Measurements from ENCODE around the gene PRR16.

DNA sequence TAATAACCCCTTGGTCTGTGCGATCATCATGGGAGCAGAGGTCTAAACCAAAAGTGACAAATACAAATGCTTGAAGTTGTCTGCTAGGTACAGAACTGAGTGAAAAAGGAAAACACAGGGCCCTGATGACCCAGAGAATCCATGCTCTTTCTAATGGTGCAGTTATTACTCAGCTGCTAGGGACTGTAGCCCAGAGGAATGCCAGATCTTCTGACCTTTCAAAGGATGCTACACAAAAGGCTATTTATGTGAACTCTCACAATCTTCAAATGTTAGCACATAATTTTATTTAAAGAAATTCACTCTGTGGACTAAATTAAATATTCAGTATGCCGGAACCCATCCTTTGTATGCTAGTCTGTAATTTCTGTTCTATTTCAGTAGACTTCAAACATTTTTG, 79.9 kb downstream of the PRR16 start:
- TF ChIP-seq, protein P1, sequence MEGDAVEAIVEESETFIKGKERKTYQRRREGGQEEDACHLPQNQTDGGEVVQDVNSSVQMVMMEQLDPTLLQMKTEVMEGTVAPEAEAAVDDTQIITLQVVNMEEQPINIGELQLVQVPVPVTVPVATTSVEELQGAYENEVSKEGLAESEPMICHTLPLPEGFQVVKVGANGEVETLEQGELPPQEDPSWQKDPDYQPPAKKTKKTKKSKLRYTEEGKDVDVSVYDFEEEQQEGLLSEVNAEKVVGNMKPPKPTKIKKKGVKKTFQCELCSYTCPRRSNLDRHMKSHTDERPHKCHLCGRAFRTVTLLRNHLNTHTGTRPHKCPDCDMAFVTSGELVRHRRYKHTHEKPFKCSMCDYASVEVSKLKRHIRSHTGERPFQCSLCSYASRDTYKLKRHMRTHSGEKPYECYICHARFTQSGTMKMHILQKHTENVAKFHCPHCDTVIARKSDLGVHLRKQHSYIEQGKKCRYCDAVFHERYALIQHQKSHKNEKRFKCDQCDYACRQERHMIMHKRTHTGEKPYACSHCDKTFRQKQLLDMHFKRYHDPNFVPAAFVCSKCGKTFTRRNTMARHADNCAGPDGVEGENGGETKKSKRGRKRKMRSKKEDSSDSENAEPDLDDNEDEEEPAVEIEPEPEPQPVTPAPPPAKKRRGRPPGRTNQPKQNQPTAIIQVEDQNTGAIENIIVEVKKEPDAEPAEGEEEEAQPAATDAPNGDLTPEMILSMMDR (IDR thresholded peaks at IDR 0.05) = no peak
- no peak for TF ChIP-seq RFX5 (IDR thresholded peaks at IDR 0.05)
- TF ChIP-seq MAFK (IDR thresholded peaks at IDR 0.05; ENCODE audit: partially characterized antibody) = no peak
- no peak for TF ChIP-seq HDAC2 (IDR thresholded peaks at IDR 0.05)
